ENCODE data around the gene COL18A1.

Gene COL18A1

DNA sequence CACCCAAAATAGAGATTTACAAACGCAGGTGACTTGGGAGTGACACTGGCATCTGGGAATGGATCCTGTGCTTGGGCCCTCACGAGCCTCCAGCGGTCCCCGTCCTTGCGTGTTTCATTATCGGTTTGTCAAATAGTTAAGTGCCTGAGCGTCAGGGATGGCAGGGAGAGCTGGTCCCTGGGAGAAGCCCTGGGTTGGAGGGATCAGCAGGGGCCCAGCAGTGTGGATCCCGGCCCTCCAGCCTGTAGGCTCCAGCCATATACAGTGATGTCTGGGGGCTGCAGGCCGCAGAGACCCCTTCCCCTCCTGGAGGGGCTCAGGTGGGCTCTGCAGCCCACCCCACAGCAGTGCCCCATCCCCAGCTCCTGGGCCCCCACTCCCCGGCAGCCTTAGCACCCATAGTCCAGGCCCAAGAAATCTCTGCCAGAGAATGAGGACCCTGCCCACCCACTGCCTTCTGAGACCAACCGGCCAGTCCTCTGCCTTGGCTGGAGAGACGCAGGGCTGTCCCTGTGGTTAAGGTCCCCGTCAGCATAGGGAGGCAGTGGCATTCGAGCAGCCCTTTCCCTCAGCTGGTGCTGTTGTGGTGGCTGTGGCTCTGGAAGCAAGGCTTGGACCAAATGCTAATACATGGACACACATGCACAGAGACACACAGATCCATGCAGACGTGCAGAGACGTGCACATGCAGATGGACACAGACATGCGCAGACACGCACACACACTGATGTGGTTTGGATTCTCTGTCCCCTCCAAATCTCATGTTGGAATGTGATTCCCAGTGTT is 139.7 kb downstream of the COL18A1 start:
- no peak for DNase-seq (ENCODE audit: low spot score)
- in situ Hi-C loops (cut with MboI; ENCODE audit: low sequenced_read_pairs, unreplicated experiment) = no loop called here
- TF ChIP-seq, protein P1, sequence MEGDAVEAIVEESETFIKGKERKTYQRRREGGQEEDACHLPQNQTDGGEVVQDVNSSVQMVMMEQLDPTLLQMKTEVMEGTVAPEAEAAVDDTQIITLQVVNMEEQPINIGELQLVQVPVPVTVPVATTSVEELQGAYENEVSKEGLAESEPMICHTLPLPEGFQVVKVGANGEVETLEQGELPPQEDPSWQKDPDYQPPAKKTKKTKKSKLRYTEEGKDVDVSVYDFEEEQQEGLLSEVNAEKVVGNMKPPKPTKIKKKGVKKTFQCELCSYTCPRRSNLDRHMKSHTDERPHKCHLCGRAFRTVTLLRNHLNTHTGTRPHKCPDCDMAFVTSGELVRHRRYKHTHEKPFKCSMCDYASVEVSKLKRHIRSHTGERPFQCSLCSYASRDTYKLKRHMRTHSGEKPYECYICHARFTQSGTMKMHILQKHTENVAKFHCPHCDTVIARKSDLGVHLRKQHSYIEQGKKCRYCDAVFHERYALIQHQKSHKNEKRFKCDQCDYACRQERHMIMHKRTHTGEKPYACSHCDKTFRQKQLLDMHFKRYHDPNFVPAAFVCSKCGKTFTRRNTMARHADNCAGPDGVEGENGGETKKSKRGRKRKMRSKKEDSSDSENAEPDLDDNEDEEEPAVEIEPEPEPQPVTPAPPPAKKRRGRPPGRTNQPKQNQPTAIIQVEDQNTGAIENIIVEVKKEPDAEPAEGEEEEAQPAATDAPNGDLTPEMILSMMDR (IDR thresholded peaks at IDR 0.05; ENCODE audit: borderline replicate concordance, control extremely low read depth, extremely low read depth, insufficient read depth, missing control alignments) = no peak

DNA sequence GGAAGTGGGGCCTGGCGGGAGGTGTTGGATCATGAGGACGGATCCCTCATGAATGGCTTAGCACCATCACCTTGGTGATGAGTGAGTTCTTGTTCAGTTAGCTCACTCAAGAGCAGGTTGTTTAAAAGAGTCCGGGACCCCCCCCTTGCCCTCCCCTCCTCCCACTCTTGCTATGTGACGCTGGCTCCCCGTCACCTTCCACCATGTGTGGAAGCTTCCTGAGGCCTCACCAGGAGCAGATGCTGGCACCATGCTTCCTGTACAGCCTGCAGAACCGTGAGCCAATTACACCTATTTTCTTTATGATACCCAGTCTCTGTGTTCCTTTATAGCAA is 140.2 kb downstream of the COL18A1 start:
- DNase-seq (ENCODE audit: low spot score) = no peak
- TF ChIP-seq, protein P1 (IDR thresholded peaks at IDR 0.05; ENCODE audit: borderline replicate concordance, control extremely low read depth, extremely low read depth, insufficient read depth, missing control alignments) = no peak
- in situ Hi-C loops (cut with MboI; ENCODE audit: low sequenced_read_pairs, unreplicated experiment) = no loop called here

DNA sequence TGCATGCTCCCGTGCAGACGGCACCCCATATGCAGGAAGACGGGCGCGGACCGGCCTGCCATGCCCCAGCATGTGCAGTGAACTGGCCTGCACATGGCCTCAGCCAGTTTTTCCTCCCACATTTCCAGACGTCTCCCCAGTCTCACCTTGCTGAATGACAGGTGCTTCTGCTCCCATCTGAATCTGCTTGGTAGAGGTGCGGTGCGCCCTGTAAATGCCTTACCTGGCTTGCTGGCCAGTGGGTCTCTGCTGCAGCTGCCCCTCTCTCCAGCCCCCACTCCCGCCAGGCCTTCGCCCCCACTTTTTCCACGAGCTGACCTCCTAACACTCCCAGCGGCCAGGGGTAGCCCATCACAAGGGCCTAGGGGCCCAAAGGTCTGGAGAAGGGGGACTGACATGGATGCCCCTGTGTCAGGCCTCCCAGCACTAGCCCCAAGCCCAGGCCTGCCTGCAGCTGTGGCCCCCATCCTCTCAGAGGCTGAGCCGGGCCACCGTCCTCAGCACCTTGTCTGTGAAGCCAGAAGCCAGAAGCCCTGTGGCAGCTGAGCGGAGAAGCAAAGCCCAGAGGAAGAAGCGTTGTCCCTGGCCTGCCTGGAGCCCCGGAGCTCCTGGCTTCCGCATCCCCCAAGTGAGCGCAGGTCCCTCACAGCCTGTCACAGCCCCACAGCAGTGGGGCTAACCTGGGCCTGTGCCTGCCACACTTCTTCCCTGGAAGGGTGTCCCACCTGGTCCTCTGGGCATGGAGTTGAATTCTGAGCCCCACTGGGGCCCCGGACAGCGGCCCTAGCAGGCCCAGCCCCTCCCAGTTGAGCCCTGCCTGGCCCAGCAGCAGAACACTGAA is 140.9 kb downstream of the COL18A1 start:
- in situ Hi-C loops (cut with MboI; ENCODE audit: low sequenced_read_pairs, unreplicated experiment) = no loop called here
- TF ChIP-seq, protein P1 (IDR thresholded peaks at IDR 0.05; ENCODE audit: borderline replicate concordance, control extremely low read depth, extremely low read depth, insufficient read depth, missing control alignments) = no peak
- no peak for DNase-seq (ENCODE audit: low spot score)

DNA sequence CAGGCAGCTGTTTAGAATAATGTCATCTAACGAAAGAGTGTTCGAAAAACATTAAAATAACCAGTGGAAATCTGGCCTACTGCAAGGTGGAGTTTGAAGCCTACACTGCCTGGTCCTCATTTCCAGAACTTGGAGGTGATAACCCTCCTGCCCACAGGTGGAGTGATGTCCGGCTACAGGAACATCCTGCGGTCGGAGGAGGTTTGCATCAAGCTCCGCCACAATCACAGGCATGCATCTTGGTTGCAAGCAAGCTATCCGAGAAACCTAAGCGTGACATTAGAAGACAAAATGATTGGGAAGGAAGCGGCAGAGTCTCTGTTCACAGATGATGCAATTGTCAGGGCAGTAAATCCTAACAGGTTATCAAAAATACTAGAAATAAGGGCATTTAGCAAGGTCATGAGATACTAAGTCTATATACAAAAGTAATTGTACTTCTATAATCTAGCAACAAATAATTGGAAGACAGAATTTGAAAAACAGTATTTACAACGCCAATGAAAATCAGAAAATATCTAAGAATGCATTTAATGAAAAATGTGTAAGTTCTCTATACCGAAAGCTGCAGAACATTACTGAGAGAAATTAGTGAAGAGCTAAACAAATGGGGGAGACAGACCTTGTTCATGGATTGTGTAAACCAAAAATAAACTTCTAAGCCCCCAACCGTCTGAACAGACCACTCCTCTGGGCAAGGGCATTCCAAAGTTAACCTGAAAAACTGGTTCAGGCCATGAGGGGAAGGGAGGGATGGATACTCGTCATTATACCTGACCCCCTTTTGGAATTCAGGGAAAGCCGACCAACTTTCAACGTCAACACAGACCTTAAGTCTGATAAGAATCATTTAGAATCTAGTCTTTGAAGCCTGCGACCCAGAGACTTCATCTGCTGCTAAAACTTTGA is 141.9 kb downstream of the COL18A1 start:
- DNase-seq (ENCODE audit: low spot score) = no peak
- in situ Hi-C loops (cut with MboI; ENCODE audit: low sequenced_read_pairs, unreplicated experiment) = no loop called here
- TF ChIP-seq, protein P1 (IDR thresholded peaks at IDR 0.05; ENCODE audit: borderline replicate concordance, control extremely low read depth, extremely low read depth, insufficient read depth, missing control alignments) = no peak

DNA sequence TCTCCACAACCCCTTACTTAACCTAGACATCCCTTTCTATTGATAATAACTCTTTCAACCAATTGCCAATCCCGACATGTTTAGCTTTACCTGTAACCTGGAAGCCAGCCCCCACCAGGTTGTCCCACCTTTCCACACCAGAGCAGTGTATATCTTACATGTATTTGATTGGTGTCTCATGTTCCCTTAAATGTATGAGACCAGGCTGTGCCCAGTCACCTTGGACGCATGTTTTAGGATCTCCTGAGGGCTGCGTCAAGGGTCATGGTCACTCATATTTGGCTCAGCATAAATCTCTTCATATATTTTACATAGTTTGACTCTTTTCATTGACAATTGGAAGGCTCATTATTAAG is 142.6 kb downstream of the COL18A1 start:
- no peak for DNase-seq (ENCODE audit: low spot score)
- TF ChIP-seq, protein P1 (IDR thresholded peaks at IDR 0.05; ENCODE audit: borderline replicate concordance, control extremely low read depth, extremely low read depth, insufficient read depth, missing control alignments) = no peak
- in situ Hi-C loops (cut with MboI; ENCODE audit: low sequenced_read_pairs, unreplicated experiment) = no loop called here
